Left ventricle myocardium inferior (tissue), 1 donor: ENCODE results near the gene NCS1. TPM values are rescaled to one million over a fixed set of nuclear protein-coding genes. Genes with fewer than 3 reads are reported as not detected.

Source experiments
- DNase-seq: peaks from one replicate; pipeline ENCODE4 v3.0.0-alpha.2; 2020
- H3K27ac ChIP-seq: fragments of 200-600 bp; replicated peaks from 2 replicates; pipeline ENCODE4 v1.8.0; 2021
- H3K27me3 ChIP-seq: fragments of 200-600 bp; 2 replicates; pipeline ENCODE4 v1.8.0; 2021; ENCODE audit warnings: low read depth
- H3K36me3 ChIP-seq: fragments of 200-600 bp; 2 replicates; pipeline ENCODE4 v1.8.0; 2021
- H3K4me1 ChIP-seq: fragments of 200-600 bp; 2 replicates; pipeline ENCODE4 v1.8.0; 2021
- H3K4me3 ChIP-seq: fragments of 200-600 bp; 2 replicates; pipeline ENCODE4 v1.8.0; 2021; ENCODE audit warnings: mild to moderate bottlenecking, moderate library complexity
- H3K9me3 ChIP-seq: fragments of 200-600 bp; replicated peaks from 2 replicates; pipeline ENCODE4 v1.8.0; 2021
- intact Hi-C: fragments of 100-400 bp; cut with micrococcal nuclease; formaldehyde crosslinking; loops from one replicate; pipeline ENCODE4 v1.11.0; 2022
- total RNA-seq: library from RNA; stranded (reverse); fragmentation: NEBNext Ultra II Directional; extraction: Animal tissue kit (Norgen Biotek cat#: 25700); gene quantifications from one replicate; pipeline ENCODE4 v1.2.1, GENCODE V29; 2021
- TF ChIP-seq, protein P1 (sequence below): fragments of 200-600 bp; IDR thresholded peaks from 2 replicates; pipeline ENCODE4 v1.8.0; 2021; ENCODE audit warnings: antibody characterized with exemption, mild to moderate bottlenecking, borderline replicate concordance
- donor health status: DM: no; HTN: yes; CAD: no; lungs with severe emphysema.

The NCS1 gene
- total RNA-seq, 1 donor from 2014 or later, result 6.1 TPM

DNA sequence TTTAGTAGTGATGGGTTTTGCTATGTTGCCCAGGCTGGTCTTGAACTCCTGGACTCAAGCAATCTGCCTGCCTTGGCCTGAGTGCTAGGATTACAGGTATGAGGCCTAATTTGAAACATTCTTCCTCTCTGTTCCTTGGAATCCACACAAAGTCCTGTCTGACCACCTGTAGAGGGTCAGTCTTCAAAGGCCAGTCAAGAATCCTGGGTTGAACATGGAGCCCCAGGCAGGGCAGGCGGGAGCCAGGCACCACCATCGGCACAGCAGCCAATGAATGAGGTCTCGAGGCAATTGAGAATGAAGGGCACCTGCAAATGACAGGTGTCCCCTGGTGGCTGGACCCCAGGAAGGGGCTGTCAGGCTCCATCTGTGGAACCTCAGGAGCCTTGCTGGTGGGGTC lies 17.4 kb upstream of the NCS1 start:
- intact Hi-C loops, result no loop called here
- Histone ChIP-seq H3K27ac (no peak overlapping the region), H3K4me1 (no peaks in the 10 kb centered on the region), H3K36me3 (no peaks in the 10 kb centered on the region), H3K4me3 (no peak overlapping the region), H3K9me3 (no peaks in the 10 kb centered on the region), H3K27me3 (peaks cover 4% of the 10 kb centered on the region)
- DNase-seq, result no peak
- TF ChIP-seq, protein P1, sequence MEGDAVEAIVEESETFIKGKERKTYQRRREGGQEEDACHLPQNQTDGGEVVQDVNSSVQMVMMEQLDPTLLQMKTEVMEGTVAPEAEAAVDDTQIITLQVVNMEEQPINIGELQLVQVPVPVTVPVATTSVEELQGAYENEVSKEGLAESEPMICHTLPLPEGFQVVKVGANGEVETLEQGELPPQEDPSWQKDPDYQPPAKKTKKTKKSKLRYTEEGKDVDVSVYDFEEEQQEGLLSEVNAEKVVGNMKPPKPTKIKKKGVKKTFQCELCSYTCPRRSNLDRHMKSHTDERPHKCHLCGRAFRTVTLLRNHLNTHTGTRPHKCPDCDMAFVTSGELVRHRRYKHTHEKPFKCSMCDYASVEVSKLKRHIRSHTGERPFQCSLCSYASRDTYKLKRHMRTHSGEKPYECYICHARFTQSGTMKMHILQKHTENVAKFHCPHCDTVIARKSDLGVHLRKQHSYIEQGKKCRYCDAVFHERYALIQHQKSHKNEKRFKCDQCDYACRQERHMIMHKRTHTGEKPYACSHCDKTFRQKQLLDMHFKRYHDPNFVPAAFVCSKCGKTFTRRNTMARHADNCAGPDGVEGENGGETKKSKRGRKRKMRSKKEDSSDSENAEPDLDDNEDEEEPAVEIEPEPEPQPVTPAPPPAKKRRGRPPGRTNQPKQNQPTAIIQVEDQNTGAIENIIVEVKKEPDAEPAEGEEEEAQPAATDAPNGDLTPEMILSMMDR, result no peak

DNA sequence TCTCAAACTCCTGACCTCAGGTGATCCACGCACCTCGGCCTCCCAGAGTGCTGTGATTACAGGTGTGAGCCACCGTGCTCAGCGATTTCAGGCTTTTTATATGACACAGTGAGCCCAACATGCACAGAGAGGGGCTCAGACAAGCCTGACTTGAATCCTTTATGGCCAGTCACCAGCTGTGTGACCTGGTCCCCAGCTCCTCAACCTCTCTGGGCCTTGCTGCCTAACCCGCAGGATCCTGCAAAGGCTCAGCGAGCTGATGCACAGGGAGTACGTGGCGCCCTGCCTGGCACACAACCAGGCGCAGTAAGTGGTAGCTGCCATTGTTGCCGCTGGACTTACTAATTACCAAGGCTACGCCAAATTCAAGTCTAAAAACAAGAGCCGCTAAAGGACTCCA lies 16.6 kb upstream of the NCS1 start:
- TF ChIP-seq, protein P1, result no peak
- no peak overlapping the region for H3K4me3 ChIP-seq

DNA sequence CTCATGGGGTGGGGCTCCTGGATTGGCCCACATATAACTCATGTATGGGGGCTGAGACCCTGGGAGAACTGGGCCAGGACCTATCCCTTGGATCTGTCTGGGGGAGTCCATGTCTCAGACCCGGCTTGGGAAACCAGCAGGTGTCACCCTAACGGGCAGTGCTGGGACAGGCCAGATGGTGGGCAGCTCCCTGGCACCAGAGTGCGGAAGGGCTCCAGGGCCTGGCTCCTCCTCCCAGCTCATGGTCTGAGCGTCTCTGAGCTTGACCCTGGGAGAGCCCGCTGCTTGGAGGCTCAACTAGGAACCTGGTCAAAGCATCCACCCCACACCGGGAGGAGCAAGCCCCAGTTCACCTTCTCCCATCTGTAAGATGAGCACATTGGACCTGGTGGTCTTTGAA lies 15.5 kb upstream of the NCS1 start:
- no peaks in the 10 kb centered on the region for H3K36me3 ChIP-seq
- no peak overlapping the region for H3K27ac ChIP-seq
- peaks cover 4% of the 10 kb centered on the region for H3K27me3 ChIP-seq
- no peaks in the 10 kb centered on the region for H3K9me3 ChIP-seq
- TF ChIP-seq, protein P1, result no peak
- H3K4me1 ChIP-seq, result no peaks in the 10 kb centered on the region
- no peak for DNase-seq
- intact Hi-C loops, result no loop called here
- no peak overlapping the region for H3K4me3 ChIP-seq

More for the DNA sequence above, 16.6 kb upstream of the NCS1 start:
- H3K9me3 ChIP-seq, result no peaks in the 10 kb centered on the region
- no peak overlapping the region for H3K27ac ChIP-seq
- no peak for DNase-seq
- peaks cover 4% of the 10 kb centered on the region for H3K27me3 ChIP-seq
- H3K4me1 ChIP-seq, result no peaks in the 10 kb centered on the region
- intact Hi-C loops, result no loop called here
- H3K36me3 ChIP-seq, result no peaks in the 10 kb centered on the region

DNA sequence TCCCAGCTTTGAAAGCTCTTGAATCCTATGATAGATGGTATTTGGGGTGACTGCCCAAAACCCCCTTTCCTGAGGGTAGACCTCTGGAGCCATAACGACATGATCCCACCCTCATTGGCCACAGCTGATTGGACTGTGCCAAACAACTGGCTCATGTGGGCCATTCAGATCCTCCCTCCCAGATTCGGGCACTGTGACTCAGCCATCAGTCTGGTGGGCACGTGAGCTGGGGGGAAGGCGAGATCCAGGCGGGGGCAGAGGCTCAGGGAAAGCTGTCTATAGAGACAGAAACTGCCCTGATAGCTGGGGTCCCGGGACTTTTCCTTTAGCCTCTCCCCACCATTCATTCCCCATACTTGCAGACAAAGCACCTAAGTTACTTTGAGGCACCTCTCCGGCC lies 15.1 kb upstream of the NCS1 start:
- DNase-seq, result no peak
- no peaks in the 10 kb centered on the region for H3K9me3 ChIP-seq
- H3K4me3 ChIP-seq, result no peak overlapping the region
- H3K4me1 ChIP-seq, result no peaks in the 10 kb centered on the region
- H3K36me3 ChIP-seq, result no peaks in the 10 kb centered on the region
- H3K27me3 ChIP-seq, result peaks cover 4% of the 10 kb centered on the region
- no peak overlapping the region for H3K27ac ChIP-seq
- intact Hi-C loops, result no loop called here
- TF ChIP-seq, protein P1, result no peak

- no peak for DNase-seq
- H3K4me3 ChIP-seq, result no peak overlapping the region
- no peaks in the 10 kb centered on the region for H3K4me1 ChIP-seq
- intact Hi-C loops, result no loop called here
- H3K36me3 ChIP-seq, result no peaks in the 10 kb centered on the region
- TF ChIP-seq, protein P1, result no peak
- H3K9me3 ChIP-seq, result no peaks in the 10 kb centered on the region
- H3K27me3 ChIP-seq, result peaks cover 4% of the 10 kb centered on the region
- H3K27ac ChIP-seq, result no peak overlapping the region
Measured at GRCh38 chr9:130158001-130158400, 14.2 kb upstream of the NCS1 start.

DNA sequence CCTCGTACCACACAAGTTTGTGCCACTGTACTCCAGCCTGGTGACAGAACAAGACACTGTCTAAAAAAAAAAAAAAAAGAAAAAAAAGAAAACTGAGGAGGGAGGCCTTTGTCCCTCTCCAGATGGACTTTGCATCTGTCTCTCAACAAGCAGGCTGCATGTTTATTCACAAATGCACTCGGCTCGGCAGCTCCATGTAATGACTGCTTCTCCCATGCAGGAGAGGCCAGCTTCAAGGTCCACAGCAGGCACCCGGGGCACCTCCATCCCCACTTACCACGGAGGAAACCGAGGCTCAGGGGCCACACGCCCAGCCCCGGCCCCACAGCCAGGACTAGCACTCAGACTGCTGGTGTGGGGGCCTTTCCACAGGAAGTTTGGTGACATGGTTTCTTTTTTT lies 13.1 kb upstream of the NCS1 start:
- no peaks in the 10 kb centered on the region for H3K4me1 ChIP-seq
- H3K27ac ChIP-seq, result no peak overlapping the region
- intact Hi-C loops, result no loop called here
- H3K36me3 ChIP-seq, result no peaks in the 10 kb centered on the region
- peaks cover 4% of the 10 kb centered on the region for H3K27me3 ChIP-seq
- H3K9me3 ChIP-seq, result no peaks in the 10 kb centered on the region
- DNase-seq, result no peak
- no peak overlapping the region for H3K4me3 ChIP-seq
- TF ChIP-seq, protein P1, result no peak
